IMR-90 (cell line): Measurements from ENCODE around the gene ZNF592.

Source experiments
- CTCF ChIP-seq: conservative IDR thresholded peaks from 2 replicates; pipeline ENCODE4 v1.5.1; 2012; ENCODE audit warnings: mild to moderate bottlenecking, low read depth, low read length, improper control_type of control experiment
- MAZ ChIP-seq: IDR thresholded peaks from 2 replicates; pipeline ENCODE4 v1.6.1; 2012; ENCODE audit warnings: low read depth, mild to moderate bottlenecking, low read length, improper control_type of control experiment, moderate library complexity, borderline replicate concordance
- MXI1 ChIP-seq: IDR thresholded peaks from 2 replicates; pipeline ENCODE4 v1.6.1; 2012; ENCODE audit warnings: low read depth, mild to moderate bottlenecking, low read length, moderate library complexity, borderline replicate concordance
- RAD21 ChIP-seq: IDR thresholded peaks from 2 replicates; pipeline ENCODE4 v1.6.1; 2012; ENCODE audit warnings: low read length, improper control_type of control experiment
- SMC3 ChIP-seq: fragments of 150-350 bp; IDR thresholded peaks from 2 replicates; pipeline ENCODE4 v1.6.1; 2016; ENCODE audit warnings: low read depth, mild to moderate bottlenecking, antibody characterized with exemption, low read length, moderate library complexity

- TF ChIP-seq SMC3 = no peak
- no peak for TF ChIP-seq CTCF
- TF ChIP-seq MAZ = no peak
- no peak for TF ChIP-seq RAD21
- no peak for TF ChIP-seq MXI1
Observed at GRCh38 chr15:84731774-84732173, 16.6 kb upstream of the ZNF592 start.
